Spleen (tissue), 7 donors: ENCODE results near the gene BSPRY.

Experiments
- POLR2A ChIP-seq, 3 donors: fragments of 450-650 bp; IDR thresholded peaks; one replicate each; pipeline ENCODE4 v1.5.1; 2017; ENCODE audit warnings: antibody characterized with exemption in 3 of 3, mild to moderate bottlenecking in 1 of 3
- POLR2AphosphoS5 ChIP-seq, 3 donors: sonication (generic); formaldehyde crosslinking; IDR thresholded peaks; one replicate each; pipeline ENCODE4 v1.5.1; 2017; ENCODE audit warnings: antibody characterized with exemption in 3 of 3
- TF ChIP-seq, protein P1 (sequence below), 11 experiments: fragments of 200-600 bp in 7 of 11; fragments of 450-650 bp in 4 of 11; sonication (generic) in 4 of 11; IDR thresholded peaks in 8 of 11; conservative IDR thresholded peaks in 3 of 11; 1 replicate in 7 of 11; 2 replicates in 4 of 11; pipeline versions ENCODE4 v1.4.0 to v1.8.0; 2016 to 2021; ENCODE audit warnings: antibody characterized with exemption in 11 of 11, inconsistent platforms in 4 of 11, mild to moderate bottlenecking in 1 of 11
- donor health status: DM: no; HTN: no; CAD: no; lungs with moderate emphysema.
- donor health status: DM: no; HTN: no; CAD: no.
- donor health status: DM: no; HTN: no; CAD: no.

GRCh38 chr9:113409481-113409880 is 60.1 kb downstream of the BSPRY start:
- TF ChIP-seq, protein P1, sequence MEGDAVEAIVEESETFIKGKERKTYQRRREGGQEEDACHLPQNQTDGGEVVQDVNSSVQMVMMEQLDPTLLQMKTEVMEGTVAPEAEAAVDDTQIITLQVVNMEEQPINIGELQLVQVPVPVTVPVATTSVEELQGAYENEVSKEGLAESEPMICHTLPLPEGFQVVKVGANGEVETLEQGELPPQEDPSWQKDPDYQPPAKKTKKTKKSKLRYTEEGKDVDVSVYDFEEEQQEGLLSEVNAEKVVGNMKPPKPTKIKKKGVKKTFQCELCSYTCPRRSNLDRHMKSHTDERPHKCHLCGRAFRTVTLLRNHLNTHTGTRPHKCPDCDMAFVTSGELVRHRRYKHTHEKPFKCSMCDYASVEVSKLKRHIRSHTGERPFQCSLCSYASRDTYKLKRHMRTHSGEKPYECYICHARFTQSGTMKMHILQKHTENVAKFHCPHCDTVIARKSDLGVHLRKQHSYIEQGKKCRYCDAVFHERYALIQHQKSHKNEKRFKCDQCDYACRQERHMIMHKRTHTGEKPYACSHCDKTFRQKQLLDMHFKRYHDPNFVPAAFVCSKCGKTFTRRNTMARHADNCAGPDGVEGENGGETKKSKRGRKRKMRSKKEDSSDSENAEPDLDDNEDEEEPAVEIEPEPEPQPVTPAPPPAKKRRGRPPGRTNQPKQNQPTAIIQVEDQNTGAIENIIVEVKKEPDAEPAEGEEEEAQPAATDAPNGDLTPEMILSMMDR (IDR thresholded peaks at IDR 0.05 in 8 of 11, conservative IDR thresholded peaks at IDR 0.05 in 3 of 11): no peak
- TF ChIP-seq POLR2A (IDR thresholded peaks at IDR 0.05) (no peak), POLR2AphosphoS5 (IDR thresholded peaks at IDR 0.05) (no peak)
